Mucosa of rectum (tissue), 2 donors: Measurements from ENCODE around the gene LITAF.
A peak's percentile ranks its signal among the peaks of the same experiment; 100 is the strongest.

Experiments used
- H3K27ac ChIP-seq, 2 donors: one replicate each; pipeline ENCODE4 v1.7.0; 2013; ENCODE audit warnings: inconsistent platforms in 2 of 2, low read depth in 2 of 2, low read length in 2 of 2
- H3K27me3 ChIP-seq, 2 donors: one replicate each; pipeline ENCODE4 v1.7.0; 2013; ENCODE audit warnings: low read length in 2 of 2; ENCODE audit not compliant: control insufficient read depth in 2 of 2, insufficient read depth in 2 of 2
- H3K36me3 ChIP-seq, 2 donors: one replicate each; pipeline ENCODE4 v1.7.0; 2013; ENCODE audit warnings: low read length in 2 of 2; ENCODE audit not compliant: control insufficient read depth in 2 of 2, insufficient read depth in 2 of 2
- H3K4me1 ChIP-seq, 2 donors: one replicate each; pipeline ENCODE4 v1.7.0; 2013; ENCODE audit warnings: low read length in 2 of 2, mild to moderate bottlenecking in 1 of 2; ENCODE audit not compliant: control insufficient read depth in 2 of 2, insufficient read depth in 2 of 2
- H3K4me3 ChIP-seq, 2 donors: one replicate each; pipeline ENCODE4 v1.7.0; 2013; ENCODE audit warnings: low read length in 2 of 2
- H3K9ac ChIP-seq, 2 donors: one replicate each; pipeline ENCODE4 v1.7.0; 2013; ENCODE audit warnings: low read length in 2 of 2, low read depth in 1 of 2, mild to moderate bottlenecking in 1 of 2
- H3K9me3 ChIP-seq, 2 donors: one replicate each; pipeline ENCODE4 v1.7.0; 2013; ENCODE audit warnings: low read length in 2 of 2; ENCODE audit not compliant: control insufficient read depth in 2 of 2
- donor health status: healthy.
- donor health status: Normal muscosa, but diverticular disease.

Gene LITAF

GRCh38 chr16:11500700-11501346, 85.9 kb downstream of the LITAF start:
- H3K9me3 ChIP-seq = no peaks in the 10 kb centered on the region
- no peak overlapping the region for H3K27ac ChIP-seq
- H3K27me3 ChIP-seq = no peaks in the 10 kb centered on the region
- H3K4me1 ChIP-seq = peaks cover 14 to 15% of the 10 kb centered on the region in 2 donors
- H3K36me3 ChIP-seq = no peaks in the 10 kb centered on the region
- H3K9ac ChIP-seq = no peak overlapping the region
- H3K4me3 ChIP-seq = no peak overlapping the region

- H3K36me3 ChIP-seq = no peaks in the 10 kb centered on the region
- H3K9ac ChIP-seq = no peak overlapping the region
- H3K9me3 ChIP-seq = no peaks in the 10 kb centered on the region
- peaks cover 15 to 16% of the 10 kb centered on the region in 2 donors for H3K4me1 ChIP-seq
- H3K4me3 ChIP-seq = no peak overlapping the region
- no peak overlapping the region for H3K27ac ChIP-seq
- no peaks in the 10 kb centered on the region for H3K27me3 ChIP-seq
Measured at GRCh38 chr16:11499295-11500089, 87.2 kb downstream of the LITAF start.

GRCh38 chr16:11498683-11499082, 88.0 kb downstream of the LITAF start:
- Histone ChIP-seq H3K27me3 (no peaks in the 10 kb centered on the region), H3K9me3 (no peaks in the 10 kb centered on the region), H3K4me3 (no peak overlapping the region), H3K27ac (no peak overlapping the region), H3K9ac (no peak overlapping the region), H3K36me3 (no peaks in the 10 kb centered on the region), H3K4me1 (peaks cover 15 to 16% of the 10 kb centered on the region in 2 donors)

- peaks cover 15 to 16% of the 10 kb centered on the region in 2 donors for H3K4me1 ChIP-seq
- H3K9me3 ChIP-seq = no peaks in the 10 kb centered on the region
- H3K9ac ChIP-seq = peak overlapping the region in 1 of 2 donors; percentile 47
- H3K36me3 ChIP-seq = no peaks in the 10 kb centered on the region
- H3K27ac ChIP-seq = peak overlapping the region; percentile 6 to 56
- H3K4me3 ChIP-seq = no peak overlapping the region
- no peaks in the 10 kb centered on the region for H3K27me3 ChIP-seq
Measured at GRCh38 chr16:11497851-11498289, 88.8 kb downstream of the LITAF start.
